Stimulated activated naive CD4-positive, alpha-beta T cell (primary cell): ENCODE results near the gene FEM1C.

ENCODE experiments used
- DNase-seq, 6 experiments: peaks; one replicate each; lab custom pipeline; 2025; lab: John Stamatoyannopoulos, UW

Gene FEM1C

GRCh38 chr5:115544436-115545350, at the start of gene FEM1C:
TSS of gene FEM1C (minus strand) at chr5:115544775. CDS start at chr5:115543493, 1,282 bp downstream.
- peak; percentile 87 to 96 (median 95) for DNase-seq

- no peak for DNase-seq
Observed at GRCh38 chr5:115589043-115589442, 44.5 kb upstream of the FEM1C start.

- no peak for DNase-seq
Observed at GRCh38 chr5:115588640-115589039, 44.1 kb upstream of the FEM1C start.

- DNase-seq = peak in 2 of 6 experiments; percentile 22 to 41
Observed at GRCh38 chr5:115586525-115587146, 42.1 kb upstream of the FEM1C start.

- DNase-seq = no peak
Observed at GRCh38 chr5:115585265-115585664, 40.7 kb upstream of the FEM1C start.

- no peak for DNase-seq
Observed at GRCh38 chr5:115584501-115584900, 39.9 kb upstream of the FEM1C start.

GRCh38 chr5:115583474-115583873, 38.9 kb upstream of the FEM1C start:
- DNase-seq = no peak

- no peak for DNase-seq
Observed at GRCh38 chr5:115580941-115581340, 36.4 kb upstream of the FEM1C start.

GRCh38 chr5:115579747-115580173, 35.2 kb upstream of the FEM1C start:
- no peak for DNase-seq

- no peak for DNase-seq
Observed at GRCh38 chr5:115579216-115579615, 34.6 kb upstream of the FEM1C start.

GRCh38 chr5:115578657-115579056, 34.1 kb upstream of the FEM1C start:
- no peak for DNase-seq

GRCh38 chr5:115577741-115578140, 33.2 kb upstream of the FEM1C start:
- no peak for DNase-seq

GRCh38 chr5:115577329-115577728, 32.8 kb upstream of the FEM1C start:
- no peak for DNase-seq

GRCh38 chr5:115575167-115576070, 30.8 kb upstream of the FEM1C start:
- no peak for DNase-seq

- DNase-seq = no peak
Observed at GRCh38 chr5:115573133-115573532, 28.6 kb upstream of the FEM1C start.

GRCh38 chr5:115571441-115571878, 26.9 kb upstream of the FEM1C start:
- DNase-seq = no peak

- no peak for DNase-seq
Observed at GRCh38 chr5:115568668-115569067, 24.1 kb upstream of the FEM1C start.

GRCh38 chr5:115565233-115565632, 20.7 kb upstream of the FEM1C start:
- DNase-seq = no peak

GRCh38 chr5:115561176-115561575, 16.6 kb upstream of the FEM1C start:
- DNase-seq = no peak

- DNase-seq = no peak
Observed at GRCh38 chr5:115559524-115559923, 14.9 kb upstream of the FEM1C start.

- DNase-seq = no peak
Observed at GRCh38 chr5:115558388-115558956, 13.9 kb upstream of the FEM1C start.
